Fibroblast of pulmonary artery (primary cell): Measurements from ENCODE around the gene PANX3.

Experiments
- DNase-seq: peaks from one replicate; pipeline ENCODE4 v3.0.0-alpha.2; 2010; ENCODE audit warnings: low read depth
- H3K4me3 ChIP-seq: replicated peaks from 2 replicates; pipeline ENCODE4 v1.5.1; 2011; ENCODE audit warnings: low read depth, mild to moderate bottlenecking, control low read depth, low read length, moderate library complexity
- TF ChIP-seq, protein P1 (sequence below): IDR thresholded peaks from 2 replicates; pipeline ENCODE4 v1.5.1; 2011; ENCODE audit warnings: mild to moderate bottlenecking, control low read depth, low read length, inconsistent platforms; ENCODE audit errors: missing control alignments

The PANX3 gene, protein sequence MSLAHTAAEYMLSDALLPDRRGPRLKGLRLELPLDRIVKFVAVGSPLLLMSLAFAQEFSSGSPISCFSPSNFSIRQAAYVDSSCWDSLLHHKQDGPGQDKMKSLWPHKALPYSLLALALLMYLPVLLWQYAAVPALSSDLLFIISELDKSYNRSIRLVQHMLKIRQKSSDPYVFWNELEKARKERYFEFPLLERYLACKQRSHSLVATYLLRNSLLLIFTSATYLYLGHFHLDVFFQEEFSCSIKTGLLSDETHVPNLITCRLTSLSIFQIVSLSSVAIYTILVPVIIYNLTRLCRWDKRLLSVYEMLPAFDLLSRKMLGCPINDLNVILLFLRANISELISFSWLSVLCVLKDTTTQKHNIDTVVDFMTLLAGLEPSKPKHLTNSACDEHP

DNA sequence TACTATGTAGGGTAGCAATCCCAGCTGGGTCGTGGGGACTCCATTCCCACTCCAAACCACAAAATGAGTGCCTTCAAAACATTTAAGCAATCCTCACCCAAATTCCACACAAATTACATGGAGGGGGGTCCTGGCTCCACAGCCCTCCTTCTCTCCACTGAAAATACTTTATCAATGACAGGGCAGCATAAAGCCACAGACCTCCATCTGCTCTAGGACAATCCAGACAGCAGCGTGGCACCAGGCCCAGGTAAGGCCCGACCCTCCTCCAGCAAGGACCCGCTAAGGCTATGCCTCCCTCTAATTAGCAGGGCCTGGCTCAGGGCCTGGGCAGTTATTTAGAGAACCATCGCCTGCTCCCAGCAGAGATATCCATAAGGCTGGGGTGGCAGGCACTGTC lies at the start of gene PANX3:
Gene PANX3, plus strand, starts transcription at position 365 of the 400 bp plus-strand sequence. CDS start 129 bp downstream, outside the sequence.
- TF ChIP-seq, protein P1, sequence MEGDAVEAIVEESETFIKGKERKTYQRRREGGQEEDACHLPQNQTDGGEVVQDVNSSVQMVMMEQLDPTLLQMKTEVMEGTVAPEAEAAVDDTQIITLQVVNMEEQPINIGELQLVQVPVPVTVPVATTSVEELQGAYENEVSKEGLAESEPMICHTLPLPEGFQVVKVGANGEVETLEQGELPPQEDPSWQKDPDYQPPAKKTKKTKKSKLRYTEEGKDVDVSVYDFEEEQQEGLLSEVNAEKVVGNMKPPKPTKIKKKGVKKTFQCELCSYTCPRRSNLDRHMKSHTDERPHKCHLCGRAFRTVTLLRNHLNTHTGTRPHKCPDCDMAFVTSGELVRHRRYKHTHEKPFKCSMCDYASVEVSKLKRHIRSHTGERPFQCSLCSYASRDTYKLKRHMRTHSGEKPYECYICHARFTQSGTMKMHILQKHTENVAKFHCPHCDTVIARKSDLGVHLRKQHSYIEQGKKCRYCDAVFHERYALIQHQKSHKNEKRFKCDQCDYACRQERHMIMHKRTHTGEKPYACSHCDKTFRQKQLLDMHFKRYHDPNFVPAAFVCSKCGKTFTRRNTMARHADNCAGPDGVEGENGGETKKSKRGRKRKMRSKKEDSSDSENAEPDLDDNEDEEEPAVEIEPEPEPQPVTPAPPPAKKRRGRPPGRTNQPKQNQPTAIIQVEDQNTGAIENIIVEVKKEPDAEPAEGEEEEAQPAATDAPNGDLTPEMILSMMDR, result no peak
- no peak for DNase-seq
- H3K4me3 ChIP-seq, result no peak within 1 kb of the TSS

GRCh38 chr11:124569697-124570096 lies 41.5 kb upstream of the PANX3 start, which contains the start of gene OR8A1:
OR8A1 (plus strand) TSS chr11:124569997; CDS start chr11:124570120, 123 bp downstream.
- TF ChIP-seq, protein P1, result no peak
- DNase-seq, result no peak
- H3K4me3 ChIP-seq, result no peak within 1 kb of the TSS

DNA sequence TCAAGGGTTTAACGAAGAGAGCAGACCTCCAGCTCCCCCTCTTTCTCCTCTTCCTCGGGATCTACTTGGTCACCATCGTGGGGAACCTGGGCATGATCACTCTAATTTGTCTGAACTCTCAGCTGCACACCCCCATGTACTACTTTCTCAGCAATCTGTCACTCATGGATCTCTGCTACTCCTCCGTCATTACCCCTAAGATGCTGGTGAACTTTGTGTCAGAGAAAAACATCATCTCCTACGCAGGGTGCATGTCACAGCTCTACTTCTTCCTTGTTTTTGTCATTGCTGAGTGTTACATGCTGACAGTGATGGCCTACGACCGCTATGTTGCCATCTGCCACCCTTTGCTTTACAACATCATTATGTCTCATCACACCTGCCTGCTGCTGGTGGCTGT lies 41.1 kb upstream of the PANX3 start:
- TF ChIP-seq, protein P1, result no peak
- no peak overlapping the region for H3K4me3 ChIP-seq
- DNase-seq, result no peak

- no peak for DNase-seq
- H3K4me3 ChIP-seq, result no peak overlapping the region
- TF ChIP-seq, protein P1, result no peak
Observed at GRCh38 chr11:124577716-124578427, 33.4 kb upstream of the PANX3 start.

- TF ChIP-seq, protein P1, result no peak
- peak; percentile 23 for DNase-seq
- no peak overlapping the region for H3K4me3 ChIP-seq
Observed at GRCh38 chr11:124578761-124579160, 32.5 kb upstream of the PANX3 start.

DNA sequence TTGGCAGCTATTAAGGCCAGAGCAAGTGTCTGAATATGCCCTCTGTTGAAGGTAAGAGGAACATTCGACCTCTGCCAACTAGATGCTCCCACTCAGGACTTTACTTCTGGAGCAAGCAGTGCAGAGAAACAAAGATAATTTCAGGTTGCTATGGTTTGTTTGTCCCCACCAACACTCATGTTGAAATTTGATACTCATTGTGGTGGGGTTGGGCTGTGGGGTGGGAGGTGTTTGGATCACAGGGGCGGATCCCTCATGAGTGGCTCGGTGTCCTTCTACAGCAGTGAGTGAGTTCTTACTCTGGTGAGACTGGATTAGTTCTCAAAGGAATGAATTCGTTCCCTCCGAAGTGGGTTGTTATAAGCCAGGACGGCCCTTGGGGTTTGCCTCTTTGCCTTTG lies 29.4 kb upstream of the PANX3 start:
- no peak overlapping the region for H3K4me3 ChIP-seq
- TF ChIP-seq, protein P1, result no peak
- DNase-seq, result no peak

DNA sequence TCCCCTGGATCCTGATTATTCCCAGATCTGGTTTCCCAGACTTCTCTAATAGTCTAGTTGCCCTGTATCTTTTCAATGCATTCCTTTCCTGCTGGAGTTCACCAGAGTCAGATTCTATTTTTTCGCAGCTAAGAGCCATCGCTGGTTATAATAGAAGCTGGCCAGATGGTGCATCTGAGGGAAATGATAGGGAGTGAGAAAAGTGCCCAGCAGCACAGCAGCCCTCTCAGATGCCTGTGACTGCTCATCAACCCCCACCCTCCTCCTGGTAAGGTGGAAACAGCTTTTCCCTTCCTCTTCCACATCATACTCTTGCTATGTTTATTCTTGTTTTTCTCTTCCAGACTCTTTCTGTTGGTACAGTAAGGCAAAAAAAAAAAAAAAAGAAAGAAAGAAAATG lies 28.7 kb upstream of the PANX3 start:
- H3K4me3 ChIP-seq, result no peak overlapping the region
- TF ChIP-seq, protein P1, result no peak
- DNase-seq, result no peak
